Measurements from ENCODE around the gene LRFN2.

The LRFN2 gene

DNA sequence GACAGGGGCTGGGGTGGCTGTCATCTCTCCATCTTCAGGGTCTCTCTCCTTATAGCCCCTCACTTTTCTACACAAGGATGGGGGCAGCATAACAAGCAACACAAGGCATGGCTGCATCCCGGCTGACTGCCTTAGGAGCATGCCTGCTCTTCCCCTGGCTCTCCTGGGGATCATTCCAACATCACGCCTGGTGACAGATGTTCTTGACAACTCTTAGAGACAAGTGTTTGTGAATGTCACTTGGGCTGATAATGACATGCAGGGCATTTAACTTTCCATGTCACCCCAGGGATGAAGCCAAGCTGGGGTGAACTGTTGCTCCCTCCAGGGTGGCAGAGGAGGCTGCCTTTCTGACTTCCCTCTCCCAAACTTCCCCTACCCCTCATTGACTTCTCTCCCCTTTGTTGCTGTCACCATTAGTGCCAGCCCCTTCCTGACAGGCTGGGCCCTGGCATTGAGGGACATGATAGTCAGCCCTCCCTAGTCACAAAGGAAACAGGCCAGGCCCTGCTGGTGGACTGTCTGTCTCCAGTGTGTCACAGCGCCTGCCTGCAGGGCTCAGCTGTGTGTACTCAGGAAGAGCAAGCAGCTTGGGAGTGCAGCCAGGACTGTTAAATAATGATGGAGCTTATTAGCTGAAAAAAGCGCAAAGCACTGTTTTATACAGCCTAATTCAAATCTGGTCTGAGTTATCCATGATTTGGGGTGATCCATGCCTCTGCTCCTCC lies 161.8 kb downstream of the LRFN2 start:
- Histone ChIP-seq H3K27me3 (ENCODE audit: control insufficient read depth, low read length) (peaks cover 7% of the 10 kb centered on the region), H3K4me1 (ENCODE audit: control insufficient read depth, low read length) (no peaks in the 10 kb centered on the region), H3K27ac (ENCODE audit: low read depth, low read length) (no peak overlapping the region), H3F3A (ENCODE audit: control insufficient read depth, insufficient read depth) (no peaks in the 10 kb centered on the region), H3K79me2 (ENCODE audit: control insufficient read depth, low read length) (no peaks in the 10 kb centered on the region), H3K4me3 (ENCODE audit: low read length) (no peak overlapping the region), H3K9me2 (replicated peaks; ENCODE audit: control insufficient read depth, low read length) (no peaks in the 10 kb centered on the region), H4K20me1 (ENCODE audit: control insufficient read depth, insufficient read depth, low read depth, low read length) (no peaks in the 10 kb centered on the region), H3K9me3 (ENCODE audit: control insufficient read depth, insufficient read depth, low read length) (no peaks in the 10 kb centered on the region), H3K4me2 (ENCODE audit: low read length) (no peak overlapping the region), H3K36me3 (ENCODE audit: control insufficient read depth, low read length) (no peaks in the 10 kb centered on the region)
- TF ChIP-seq CTCF (IDR thresholded peaks at IDR 0.05; ENCODE audit: low read depth, low read length, poor library complexity, severe bottlenecking), result no peak
- no peak for TF ChIP-seq EZH2phosphoT487 (IDR thresholded peaks at IDR 0.05; ENCODE audit: borderline replicate concordance, low read length)

GRCh38 chr6:40422046-40422445 lies 165.1 kb downstream of the LRFN2 start:
- no peaks in the 10 kb centered on the region for H3K4me1 ChIP-seq (ENCODE audit: control insufficient read depth, low read length)
- TF ChIP-seq EZH2phosphoT487 (IDR thresholded peaks at IDR 0.05; ENCODE audit: borderline replicate concordance, low read length) (no peak), CTCF (IDR thresholded peaks at IDR 0.05; ENCODE audit: low read depth, low read length, poor library complexity, severe bottlenecking) (no peak)
- H3F3A ChIP-seq (ENCODE audit: control insufficient read depth, insufficient read depth), result no peaks in the 10 kb centered on the region
- no peaks in the 10 kb centered on the region for H3K79me2 ChIP-seq (ENCODE audit: control insufficient read depth, low read length)
- no peaks in the 10 kb centered on the region for H3K36me3 ChIP-seq (ENCODE audit: control insufficient read depth, low read length)
- no peaks in the 10 kb centered on the region for H3K9me2 ChIP-seq (replicated peaks; ENCODE audit: control insufficient read depth, low read length)
- H3K27ac ChIP-seq (ENCODE audit: low read depth, low read length), result no peak overlapping the region
- H3K4me2 ChIP-seq (ENCODE audit: low read length), result no peak overlapping the region
- no peak overlapping the region for H3K4me3 ChIP-seq (ENCODE audit: low read length)
- H4K20me1 ChIP-seq (ENCODE audit: control insufficient read depth, insufficient read depth, low read depth, low read length), result no peaks in the 10 kb centered on the region
- H3K9me3 ChIP-seq (ENCODE audit: control insufficient read depth, insufficient read depth, low read length), result no peaks in the 10 kb centered on the region
- peaks cover 2% of the 10 kb centered on the region for H3K27me3 ChIP-seq (ENCODE audit: control insufficient read depth, low read length)

DNA sequence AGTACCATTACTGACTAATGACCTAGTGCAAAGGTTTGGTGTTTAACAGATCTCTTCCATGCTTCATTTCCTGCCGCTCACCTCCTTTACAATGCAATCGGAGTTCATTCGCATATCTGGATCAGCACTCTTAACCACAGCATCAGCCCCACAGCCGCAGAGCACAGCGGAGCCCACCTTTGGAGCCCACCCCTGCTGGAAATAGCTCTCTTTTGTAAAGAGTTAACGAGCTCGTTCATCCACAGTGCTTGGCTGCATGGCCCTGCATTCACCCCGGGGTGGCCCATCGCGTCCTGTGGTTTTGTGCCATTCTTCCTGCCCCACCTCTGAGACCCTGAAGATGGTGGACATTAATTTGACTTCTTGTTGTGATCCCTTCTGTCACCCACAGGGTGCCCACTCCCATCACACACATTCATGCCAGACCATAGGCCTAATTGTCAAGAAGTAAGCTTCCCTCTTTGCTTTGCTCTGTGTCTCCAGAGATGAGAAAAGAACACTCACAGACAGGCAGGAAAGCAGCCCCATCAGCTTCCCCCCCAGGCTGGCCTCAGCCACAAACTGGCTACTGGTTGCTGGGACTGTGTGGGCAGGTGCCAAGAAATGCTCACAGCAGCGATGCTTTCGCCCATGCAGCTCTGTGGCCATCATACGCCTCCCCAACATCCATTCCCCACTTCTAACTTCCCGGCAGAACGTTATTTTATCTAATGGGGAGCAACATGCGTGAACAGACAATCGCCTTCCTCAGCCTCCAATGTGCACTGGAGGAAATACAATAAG lies 167.0 kb downstream of the LRFN2 start:
- no peak overlapping the region for H3K4me3 ChIP-seq (ENCODE audit: low read length)
- H3K9me3 ChIP-seq (ENCODE audit: control insufficient read depth, insufficient read depth, low read length), result no peaks in the 10 kb centered on the region
- H3K4me2 ChIP-seq (ENCODE audit: low read length), result no peak overlapping the region
- no peaks in the 10 kb centered on the region for H3K79me2 ChIP-seq (ENCODE audit: control insufficient read depth, low read length)
- H3K36me3 ChIP-seq (ENCODE audit: control insufficient read depth, low read length), result no peaks in the 10 kb centered on the region
- TF ChIP-seq CTCF (IDR thresholded peaks at IDR 0.05; ENCODE audit: low read depth, low read length, poor library complexity, severe bottlenecking), result no peak
- TF ChIP-seq EZH2phosphoT487 (IDR thresholded peaks at IDR 0.05; ENCODE audit: borderline replicate concordance, low read length), result no peak
- no peaks in the 10 kb centered on the region for H3F3A ChIP-seq (ENCODE audit: control insufficient read depth, insufficient read depth)
- H3K4me1 ChIP-seq (ENCODE audit: control insufficient read depth, low read length), result no peaks in the 10 kb centered on the region
- peaks cover 2% of the 10 kb centered on the region; the same call in 1 of the 2 replicates for H3K27me3 ChIP-seq (ENCODE audit: control insufficient read depth, low read length)
- H4K20me1 ChIP-seq (ENCODE audit: control insufficient read depth, insufficient read depth, low read depth, low read length), result no peaks in the 10 kb centered on the region
- no peak overlapping the region for H3K27ac ChIP-seq (ENCODE audit: low read depth, low read length)
- no peaks in the 10 kb centered on the region for H3K9me2 ChIP-seq (replicated peaks; ENCODE audit: control insufficient read depth, low read length)
